Nephron (organoid): ENCODE data around the gene ANKIB1.
"Not testable (repeated sequence)": the region's sequence is repeated elsewhere in the genome, so short reads cannot be mapped to it uniquely, and the experiment has no call there.

Experiments
- H3K27ac Mint-ChIP-seq, 3 experiments: 2 replicates each; pipeline ENCODE4 v1.8.0; 2020; ENCODE audit warnings: mixed read lengths in 3 of 3, mild to moderate bottlenecking in 2 of 3, moderate library complexity in 1 of 3
- H3K27me3 Mint-ChIP-seq: 2 replicates; pipeline ENCODE4 v1.8.0; 2021; ENCODE audit warnings: low read depth, mild to moderate bottlenecking, moderate library complexity, mixed read lengths
- H3K36me3 Mint-ChIP-seq: 2 replicates; pipeline ENCODE4 v1.8.0; 2020; ENCODE audit warnings: low read depth, mixed read lengths
- H3K4me1 Mint-ChIP-seq: 2 replicates; pipeline ENCODE4 v1.8.0; 2020; ENCODE audit warnings: mixed read lengths
- H3K4me3 Mint-ChIP-seq, 3 experiments: 2 replicates each; pipeline ENCODE4 v1.8.0; 2020; ENCODE audit warnings: mild to moderate bottlenecking in 3 of 3, mixed read lengths in 3 of 3, moderate library complexity in 2 of 3
- H3K9me3 Mint-ChIP-seq: 2 replicates; pipeline ENCODE4 v1.8.0; 2020; ENCODE audit warnings: mixed read lengths
- CTCF ChIP-seq, 3 experiments: fragments of 200-600 bp; sonication (generic); IDR thresholded peaks; one replicate each; pipeline ENCODE4 v1.5.0; 2021; ENCODE audit warnings: antibody characterized with exemption in 3 of 3; ENCODE audit not compliant: unreplicated experiment in 3 of 3

ANKIB1 gene

GRCh38 chr7:92356406-92356805 lies 110.6 kb downstream of the ANKIB1 start:
- H3K27me3 Mint-ChIP-seq, result no peaks in the 10 kb centered on the region
- no peak for TF ChIP-seq CTCF (IDR thresholded peaks at IDR 0.05; ENCODE audit: unreplicated experiment in 3 of 3)
- H3K27ac Mint-ChIP-seq, result no peak overlapping the region
- no peaks in the 10 kb centered on the region for H3K9me3 Mint-ChIP-seq
- H3K36me3 Mint-ChIP-seq, result peaks cover 43% of the 10 kb centered on the region
- H3K4me3 Mint-ChIP-seq, result no peak overlapping the region
- H3K4me1 Mint-ChIP-seq, result no peaks in the 10 kb centered on the region

- Mint-ChIP-seq H3K9me3 (no peaks in the 10 kb centered on the region), H3K27me3 (no peaks in the 10 kb centered on the region), H3K4me1 (no peaks in the 10 kb centered on the region), H3K36me3 (peaks cover 46% of the 10 kb centered on the region), H3K4me3 (no peak overlapping the region), H3K27ac (no peak overlapping the region)
- no peak for TF ChIP-seq CTCF (IDR thresholded peaks at IDR 0.05; ENCODE audit: unreplicated experiment in 3 of 3)
These were observed 111.5 kb downstream of the ANKIB1 start for GRCh38 chr7:92357260-92357659.

- H3K9me3 Mint-ChIP-seq, H3K27me3 Mint-ChIP-seq, H3K4me3 Mint-ChIP-seq: not testable (repeated sequence)
These were observed 113.4 kb downstream of the ANKIB1 start for GRCh38 chr7:92359179-92359578.

GRCh38 chr7:92359801-92360200 lies 114.0 kb downstream of the ANKIB1 start:
- no peak overlapping the region for H3K4me3 Mint-ChIP-seq
- H3K36me3 Mint-ChIP-seq, result peaks cover 39% of the 10 kb centered on the region
- H3K9me3 Mint-ChIP-seq, result no peaks in the 10 kb centered on the region
- H3K27me3 Mint-ChIP-seq, result no peaks in the 10 kb centered on the region
- H3K4me1 Mint-ChIP-seq, result no peaks in the 10 kb centered on the region
- H3K27ac Mint-ChIP-seq, result no peak overlapping the region
- no peak for TF ChIP-seq CTCF (IDR thresholded peaks at IDR 0.05; ENCODE audit: unreplicated experiment in 3 of 3)

More at GRCh38 chr7:92359179-92359578, 113.4 kb downstream of the ANKIB1 start:
- H3K27ac Mint-ChIP-seq, H3K4me1 Mint-ChIP-seq: not testable (repeated sequence)
- H3K36me3 Mint-ChIP-seq, result peaks cover 38% of the 10 kb centered on the region

GRCh38 chr7:92360387-92360786 lies 114.6 kb downstream of the ANKIB1 start:
- H3K27ac Mint-ChIP-seq, result no peak overlapping the region
- H3K4me3 Mint-ChIP-seq, result no peak overlapping the region
- peaks cover 41% of the 10 kb centered on the region for H3K36me3 Mint-ChIP-seq
- H3K9me3 Mint-ChIP-seq, result no peaks in the 10 kb centered on the region
- H3K4me1 Mint-ChIP-seq, result no peaks in the 10 kb centered on the region
- H3K27me3 Mint-ChIP-seq, result no peaks in the 10 kb centered on the region
- no peak for TF ChIP-seq CTCF (IDR thresholded peaks at IDR 0.05; ENCODE audit: unreplicated experiment in 3 of 3)

- H3K9me3 Mint-ChIP-seq, result no peaks in the 10 kb centered on the region
- no peak overlapping the region for H3K4me3 Mint-ChIP-seq
- H3K27ac Mint-ChIP-seq, result no peak overlapping the region
- H3K27me3 Mint-ChIP-seq, result no peaks in the 10 kb centered on the region
- H3K4me1 Mint-ChIP-seq, result no peaks in the 10 kb centered on the region
- H3K36me3 Mint-ChIP-seq, result peaks cover 54% of the 10 kb centered on the region
- no peak for TF ChIP-seq CTCF (IDR thresholded peaks at IDR 0.05; ENCODE audit: unreplicated experiment in 3 of 3)
These were observed 116.4 kb downstream of the ANKIB1 start for GRCh38 chr7:92362131-92362530.
